HFF-Myc (cell line): Measurements from ENCODE around the gene EPS8.

ENCODE experiments used
- DNase-seq: peaks from one replicate; pipeline ENCODE4 v3.0.0-alpha.2; 2011; ENCODE audit warnings: low read depth; ENCODE audit errors: extremely low read depth
- H3K4me3 ChIP-seq: replicated peaks from 2 replicates; pipeline ENCODE4 v1.5.1; 2011; ENCODE audit warnings: low read depth, mild to moderate bottlenecking, control low read depth, low read length
- TF ChIP-seq, protein P1 (sequence below): IDR thresholded peaks from 2 replicates; pipeline ENCODE4 v1.5.1; 2012; ENCODE audit warnings: mild to moderate bottlenecking, low read depth, low read length, control low read depth; ENCODE audit errors: missing control alignments

Gene EPS8

DNA sequence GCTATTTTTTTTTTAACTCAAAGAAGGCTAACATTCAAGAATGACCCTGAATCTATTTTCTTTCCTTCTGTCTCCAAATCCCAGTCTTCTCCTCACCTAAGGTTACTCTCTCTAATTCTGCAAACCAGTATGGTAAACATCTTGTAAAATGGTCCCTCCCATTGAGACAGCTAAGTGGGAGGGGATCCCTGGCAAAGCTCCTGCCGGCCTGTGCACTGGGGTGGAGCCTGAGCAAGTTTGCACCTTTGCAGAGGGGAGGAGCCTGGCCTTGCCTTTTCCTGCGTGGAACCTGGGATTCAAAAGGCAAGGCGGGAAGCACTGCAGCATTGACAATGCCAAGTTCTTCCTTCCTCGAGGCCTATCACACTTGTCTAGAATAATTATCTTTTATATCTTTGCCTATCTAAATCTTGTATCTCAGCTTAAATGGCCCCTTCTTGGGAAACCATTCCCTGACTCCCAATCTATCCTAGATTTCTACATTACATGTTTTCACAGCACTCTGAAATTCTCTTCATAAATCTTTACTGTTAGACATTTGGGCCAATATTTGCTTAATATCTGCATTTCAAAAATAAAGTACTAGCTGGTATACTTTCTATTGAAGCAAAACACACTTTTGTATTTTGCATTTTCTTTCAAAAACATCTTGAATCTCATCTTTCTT, 83.0 kb downstream of the EPS8 start:
- H3K4me3 ChIP-seq, result no peak overlapping the region
- TF ChIP-seq, protein P1, sequence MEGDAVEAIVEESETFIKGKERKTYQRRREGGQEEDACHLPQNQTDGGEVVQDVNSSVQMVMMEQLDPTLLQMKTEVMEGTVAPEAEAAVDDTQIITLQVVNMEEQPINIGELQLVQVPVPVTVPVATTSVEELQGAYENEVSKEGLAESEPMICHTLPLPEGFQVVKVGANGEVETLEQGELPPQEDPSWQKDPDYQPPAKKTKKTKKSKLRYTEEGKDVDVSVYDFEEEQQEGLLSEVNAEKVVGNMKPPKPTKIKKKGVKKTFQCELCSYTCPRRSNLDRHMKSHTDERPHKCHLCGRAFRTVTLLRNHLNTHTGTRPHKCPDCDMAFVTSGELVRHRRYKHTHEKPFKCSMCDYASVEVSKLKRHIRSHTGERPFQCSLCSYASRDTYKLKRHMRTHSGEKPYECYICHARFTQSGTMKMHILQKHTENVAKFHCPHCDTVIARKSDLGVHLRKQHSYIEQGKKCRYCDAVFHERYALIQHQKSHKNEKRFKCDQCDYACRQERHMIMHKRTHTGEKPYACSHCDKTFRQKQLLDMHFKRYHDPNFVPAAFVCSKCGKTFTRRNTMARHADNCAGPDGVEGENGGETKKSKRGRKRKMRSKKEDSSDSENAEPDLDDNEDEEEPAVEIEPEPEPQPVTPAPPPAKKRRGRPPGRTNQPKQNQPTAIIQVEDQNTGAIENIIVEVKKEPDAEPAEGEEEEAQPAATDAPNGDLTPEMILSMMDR, result no peak
- no peak for DNase-seq

DNA sequence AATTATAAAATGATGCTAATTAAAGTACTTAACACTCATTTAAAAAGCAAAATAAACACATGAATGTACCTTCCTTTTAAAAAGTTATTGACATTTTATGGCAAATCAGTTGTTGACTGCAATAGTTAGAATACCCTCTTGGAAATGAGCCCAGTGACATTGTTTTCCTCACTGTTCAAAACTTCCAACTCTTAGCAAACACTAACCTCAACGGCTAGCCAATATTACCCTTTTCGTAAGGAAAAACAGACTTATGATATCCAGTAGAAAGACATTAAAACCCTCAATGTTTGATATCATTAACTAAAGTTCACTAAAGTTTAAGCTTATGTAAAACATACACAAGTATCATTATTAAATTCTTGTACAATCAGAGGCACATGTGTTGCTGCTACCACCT, 83.6 kb downstream of the EPS8 start:
- TF ChIP-seq, protein P1, result no peak
- no peak for DNase-seq

DNA sequence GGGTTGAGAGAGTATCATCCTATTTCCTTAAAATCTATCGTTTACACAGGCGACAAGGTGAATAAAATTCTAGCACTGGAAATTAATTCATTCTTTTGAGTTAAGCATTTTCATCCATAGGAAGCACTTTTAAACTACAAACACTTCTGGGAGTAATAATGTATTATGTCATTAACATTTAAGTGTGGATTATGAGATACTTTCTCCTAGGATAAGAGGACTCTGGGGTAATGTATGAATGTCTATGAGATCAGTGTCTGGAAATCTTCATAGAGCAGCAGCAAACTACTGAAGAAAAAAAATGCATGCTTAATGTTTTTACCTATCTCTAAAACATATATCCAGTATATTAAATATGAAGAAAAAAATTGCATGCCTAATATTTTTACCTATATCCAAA, 86.9 kb downstream of the EPS8 start:
- DNase-seq, result no peak
- TF ChIP-seq, protein P1, result no peak
- H3K4me3 ChIP-seq, result no peak overlapping the region

More for the DNA sequence above, 83.6 kb downstream of the EPS8 start:
- no peak overlapping the region for H3K4me3 ChIP-seq

DNA sequence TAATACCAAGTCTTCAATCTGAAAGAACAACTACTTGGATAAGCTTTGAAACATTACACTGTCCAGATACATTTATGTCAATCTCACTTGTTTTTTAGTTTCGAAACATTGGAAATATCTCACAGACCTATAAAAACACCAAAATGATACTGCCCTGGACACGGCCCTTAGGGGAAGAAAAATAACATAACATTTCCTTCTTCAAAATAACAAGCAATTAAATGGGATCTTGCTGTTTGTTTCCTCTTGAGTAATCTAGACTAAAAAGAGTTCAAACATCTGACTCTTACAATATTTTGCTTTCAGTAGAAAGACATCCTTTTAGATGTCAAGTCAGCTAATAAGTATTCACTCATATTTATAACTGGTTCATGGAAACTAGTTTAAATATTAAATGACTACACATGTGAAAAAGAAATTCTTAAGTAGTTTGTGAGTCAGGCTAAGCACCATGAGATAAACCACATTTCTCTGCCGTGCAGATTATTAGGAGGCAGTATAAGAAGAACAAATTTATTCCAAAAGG, 87.5 kb downstream of the EPS8 start:
- DNase-seq, result no peak
- TF ChIP-seq, protein P1, result no peak

DNA sequence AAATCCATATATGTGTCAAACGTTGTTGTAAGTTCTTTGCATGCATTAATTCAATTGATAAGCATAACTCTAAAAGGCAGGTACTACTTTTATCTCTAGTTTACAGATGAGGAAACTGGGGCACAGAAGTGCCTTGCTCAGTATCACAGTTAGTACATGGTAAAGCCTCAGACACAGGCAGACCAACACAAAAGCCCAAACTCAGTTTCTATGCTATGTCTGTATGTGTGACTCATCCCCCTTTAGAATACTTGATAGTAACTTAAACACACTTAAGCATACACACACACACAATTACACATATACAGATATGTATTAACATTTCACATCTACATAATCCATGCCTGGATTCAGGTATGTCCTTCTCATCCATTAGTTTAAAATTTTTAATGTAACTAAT, 88.0 kb downstream of the EPS8 start:
- no peak overlapping the region for H3K4me3 ChIP-seq
- no peak for DNase-seq
- TF ChIP-seq, protein P1, result no peak

More for the DNA sequence above, 87.5 kb downstream of the EPS8 start:
- H3K4me3 ChIP-seq, result no peak overlapping the region

DNA sequence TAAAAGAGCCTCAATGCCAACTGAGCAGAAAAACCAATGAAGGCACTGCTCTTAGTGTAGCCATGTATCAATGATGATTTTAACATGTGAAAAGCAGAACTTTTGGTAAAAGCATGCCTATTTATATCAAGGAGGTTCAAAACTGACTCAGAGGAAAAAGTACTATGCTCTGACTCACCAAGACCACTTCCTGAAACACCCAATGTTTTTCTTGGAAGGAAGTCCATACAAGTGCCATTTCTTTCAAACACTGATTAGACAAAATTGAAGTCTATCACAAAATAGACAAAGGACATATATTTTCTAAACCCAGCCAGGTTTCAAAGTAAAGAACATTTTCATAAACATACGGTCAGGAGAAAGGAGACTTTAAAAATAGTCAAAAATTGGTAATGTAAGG, 88.6 kb downstream of the EPS8 start:
- peak; percentile 84 for DNase-seq

More for the DNA sequence above, 88.6 kb downstream of the EPS8 start:
- TF ChIP-seq, protein P1, result no peak
- H3K4me3 ChIP-seq, result no peak overlapping the region
